Choroid plexus epithelial cell (primary cell): ENCODE results near the gene MYOCD.

Experiments used
- DNase-seq: peaks from one replicate; pipeline ENCODE4 v3.0.0-alpha.2; 2010; ENCODE audit warnings: low read depth
- H3K4me3 ChIP-seq: 2 replicates; pipeline ENCODE4 v1.5.1; 2011; ENCODE audit warnings: low read depth, mild to moderate bottlenecking, control low read depth, low read length, moderate library complexity
- CTCF ChIP-seq: conservative IDR thresholded peaks from 2 replicates; pipeline ENCODE4 v1.5.1; 2011; ENCODE audit warnings: low read depth, mild to moderate bottlenecking, control low read depth, inconsistent platforms, low read length, moderate library complexity

The MYOCD gene

GRCh38 chr17:12731839-12732238 lies 66.1 kb downstream of the MYOCD start:
- TF ChIP-seq CTCF, result no peak
- H3K4me3 ChIP-seq, result no peak overlapping the region
- no peak for DNase-seq

GRCh38 chr17:12732366-12732765 lies 66.7 kb downstream of the MYOCD start:
- DNase-seq, result no peak
- no peak overlapping the region for H3K4me3 ChIP-seq
- no peak for TF ChIP-seq CTCF

- TF ChIP-seq CTCF, result no peak
- no peak for DNase-seq
- no peak overlapping the region for H3K4me3 ChIP-seq
Observed at GRCh38 chr17:12734926-12735325, 69.2 kb downstream of the MYOCD start.

GRCh38 chr17:12735517-12735916 lies 69.8 kb downstream of the MYOCD start:
- no peak overlapping the region for H3K4me3 ChIP-seq
- no peak for TF ChIP-seq CTCF
- no peak for DNase-seq

- DNase-seq, result no peak
- no peak for TF ChIP-seq CTCF
- H3K4me3 ChIP-seq, result no peak overlapping the region
Observed at GRCh38 chr17:12736526-12736925, 70.8 kb downstream of the MYOCD start.

- DNase-seq, result peak; percentile 15
- no peak for TF ChIP-seq CTCF
- no peak overlapping the region for H3K4me3 ChIP-seq
Observed at GRCh38 chr17:12737740-12738469, 72.2 kb downstream of the MYOCD start.

GRCh38 chr17:12738624-12739023 lies 72.9 kb downstream of the MYOCD start:
- H3K4me3 ChIP-seq, result no peak overlapping the region
- TF ChIP-seq CTCF, result no peak
- DNase-seq, result no peak
